GM23248 (cell line): ENCODE measurements around the gene CCL14.

Experiments
- EZH2 ChIP-seq: fragments of 200-600 bp; sonication (generic); IDR thresholded peaks from 2 replicates; pipeline ENCODE4 v1.6.1; 2018; ENCODE audit warnings: antibody characterized with exemption, mild to moderate bottlenecking; ENCODE audit not compliant: insufficient read depth, poor library complexity, severe bottlenecking
- EZH2phosphoT487 ChIP-seq: fragments of 200-600 bp; sonication (generic); IDR thresholded peaks from 2 replicates; pipeline ENCODE4 v1.6.1; 2018; ENCODE audit warnings: antibody characterized with exemption, moderate library complexity, mild to moderate bottlenecking, low read depth; ENCODE audit not compliant: insufficient read depth

DNA sequence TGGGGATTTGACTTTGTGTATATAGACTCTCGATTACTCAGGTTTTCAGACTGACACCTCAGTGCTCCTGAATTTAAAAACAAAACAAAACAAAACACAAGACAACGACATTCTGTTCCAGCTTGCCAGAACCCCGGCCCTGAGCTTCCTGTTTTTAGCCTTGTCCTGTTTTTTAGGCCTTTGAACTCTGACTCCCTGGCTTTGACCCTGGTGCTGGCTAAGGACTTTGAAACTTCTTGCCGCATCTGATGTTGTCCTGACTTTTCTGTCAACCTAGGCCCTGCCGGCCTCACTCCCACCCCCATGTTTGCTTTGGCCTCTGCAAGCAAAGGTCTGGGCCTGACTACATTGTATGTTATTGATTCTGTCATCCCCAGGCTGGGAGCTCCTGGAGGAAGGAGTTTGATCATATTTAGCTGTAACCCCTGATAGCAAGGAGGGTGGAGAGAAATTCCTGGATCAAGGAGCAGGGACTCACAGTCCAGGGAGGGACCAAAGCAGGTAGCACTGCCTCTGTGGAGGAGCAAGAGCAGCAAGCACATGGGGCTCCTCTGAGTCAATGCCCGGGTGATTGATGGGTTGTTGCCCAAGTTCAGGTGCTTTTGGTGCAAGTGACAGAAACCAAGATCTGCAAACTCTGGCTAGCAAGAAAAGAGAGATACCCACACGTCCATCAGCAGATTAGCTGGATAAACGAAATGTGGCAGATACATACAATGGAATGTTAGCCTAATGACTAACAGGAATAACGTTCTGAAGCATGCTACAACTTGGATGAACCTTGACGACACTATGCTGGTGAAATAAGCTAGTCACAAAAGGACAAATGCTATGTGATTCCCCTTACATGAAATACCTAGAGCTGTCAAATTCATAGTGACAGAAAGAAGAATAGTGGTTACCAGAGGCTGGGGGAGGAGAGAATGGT is 12.9 kb downstream of the CCL14 start:
- TF ChIP-seq EZH2phosphoT487: no peak
- no peak for TF ChIP-seq EZH2
